ENCODE results near the gene VDR.

The VDR gene

DNA sequence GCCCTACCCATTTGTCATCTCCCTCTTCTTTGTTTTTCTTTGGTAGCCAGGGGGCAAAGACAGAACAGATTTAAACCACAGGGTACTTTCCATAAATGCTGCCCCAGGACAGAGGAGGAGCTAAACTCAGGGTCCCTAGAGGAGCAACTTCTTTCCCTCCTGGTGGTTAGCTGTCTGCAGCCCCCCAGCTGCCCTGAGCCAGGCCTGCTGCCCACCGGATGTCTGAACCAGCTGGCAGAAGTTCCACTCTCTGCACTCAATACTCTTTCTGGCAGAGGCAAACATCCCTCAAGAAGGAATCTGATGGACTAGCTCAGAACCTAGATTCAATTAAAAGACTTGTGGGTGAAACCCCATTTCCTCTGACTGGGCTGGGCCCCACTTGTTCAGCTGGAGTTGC is 10.7 kb downstream of the VDR start:
- Histone ChIP-seq H3K9me2 (replicated peaks; ENCODE audit: low read depth, low read length) (no peaks in the 10 kb centered on the region), H4K20me1 (ENCODE audit: insufficient read depth, low read length, poor library complexity, severe bottlenecking) (no peaks in the 10 kb centered on the region), H2AFZ (ENCODE audit: low read length) (no peak overlapping the region), H3K9me3 (ENCODE audit: insufficient read depth, low read depth, low read length) (no peaks in the 10 kb centered on the region), H3F3A (ENCODE audit: low read depth) (no peaks in the 10 kb centered on the region), H3K4me1 (ENCODE audit: insufficient read depth, low read length, poor library complexity, severe bottlenecking) (peaks cover 8% of the 10 kb centered on the region), H3K79me2 (ENCODE audit: insufficient read depth, low read length) (no peaks in the 10 kb centered on the region), H3K9ac (ENCODE audit: low read depth, low read length, poor library complexity, severe bottlenecking) (no peak overlapping the region), H3K27me3 (ENCODE audit: insufficient read depth, low read length, poor library complexity, severe bottlenecking) (no peaks in the 10 kb centered on the region), H3K4me3 (ENCODE audit: low read length, poor library complexity, severe bottlenecking) (no peak overlapping the region), H3K4me2 (ENCODE audit: low read depth, low read length, poor library complexity, severe bottlenecking) (no peak overlapping the region), H3K36me3 (ENCODE audit: insufficient read depth, low read length) (no peaks in the 10 kb centered on the region)
- no peak for TF ChIP-seq EZH2phosphoT487 (IDR thresholded peaks at IDR 0.05; ENCODE audit: borderline replicate concordance)
- TF ChIP-seq, protein P1, sequence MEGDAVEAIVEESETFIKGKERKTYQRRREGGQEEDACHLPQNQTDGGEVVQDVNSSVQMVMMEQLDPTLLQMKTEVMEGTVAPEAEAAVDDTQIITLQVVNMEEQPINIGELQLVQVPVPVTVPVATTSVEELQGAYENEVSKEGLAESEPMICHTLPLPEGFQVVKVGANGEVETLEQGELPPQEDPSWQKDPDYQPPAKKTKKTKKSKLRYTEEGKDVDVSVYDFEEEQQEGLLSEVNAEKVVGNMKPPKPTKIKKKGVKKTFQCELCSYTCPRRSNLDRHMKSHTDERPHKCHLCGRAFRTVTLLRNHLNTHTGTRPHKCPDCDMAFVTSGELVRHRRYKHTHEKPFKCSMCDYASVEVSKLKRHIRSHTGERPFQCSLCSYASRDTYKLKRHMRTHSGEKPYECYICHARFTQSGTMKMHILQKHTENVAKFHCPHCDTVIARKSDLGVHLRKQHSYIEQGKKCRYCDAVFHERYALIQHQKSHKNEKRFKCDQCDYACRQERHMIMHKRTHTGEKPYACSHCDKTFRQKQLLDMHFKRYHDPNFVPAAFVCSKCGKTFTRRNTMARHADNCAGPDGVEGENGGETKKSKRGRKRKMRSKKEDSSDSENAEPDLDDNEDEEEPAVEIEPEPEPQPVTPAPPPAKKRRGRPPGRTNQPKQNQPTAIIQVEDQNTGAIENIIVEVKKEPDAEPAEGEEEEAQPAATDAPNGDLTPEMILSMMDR (conservative IDR thresholded peaks at IDR 0.05; ENCODE audit: low read length), result no peak

DNA sequence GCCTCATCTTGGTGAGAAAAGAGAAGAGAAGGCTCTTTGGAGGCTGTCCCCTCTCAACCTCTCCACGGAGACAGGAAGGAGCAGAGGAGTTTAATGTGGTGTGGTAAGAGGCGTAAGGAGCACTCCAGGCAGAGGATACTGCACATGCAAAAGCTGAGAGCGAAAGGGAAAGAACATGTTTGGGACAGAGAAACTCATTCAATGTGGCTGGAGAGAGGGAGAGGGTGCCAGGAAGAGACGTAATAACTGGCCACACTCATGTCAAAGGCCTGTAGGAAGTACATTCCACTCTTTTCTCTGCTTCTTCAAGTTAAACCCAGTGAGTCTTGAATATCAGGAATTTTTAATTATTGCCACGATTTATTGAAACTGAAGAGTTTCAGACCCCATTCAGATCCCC is 12.0 kb downstream of the VDR start:
- Histone ChIP-seq H3K4me1 (ENCODE audit: insufficient read depth, low read length, poor library complexity, severe bottlenecking) (peaks cover 8% of the 10 kb centered on the region), H3K9me2 (replicated peaks; ENCODE audit: low read depth, low read length) (no peaks in the 10 kb centered on the region), H3K27me3 (ENCODE audit: insufficient read depth, low read length, poor library complexity, severe bottlenecking) (no peaks in the 10 kb centered on the region), H3K4me2 (ENCODE audit: low read depth, low read length, poor library complexity, severe bottlenecking) (no peak overlapping the region), H3K4me3 (ENCODE audit: low read length, poor library complexity, severe bottlenecking) (no peak overlapping the region), H3K9me3 (ENCODE audit: insufficient read depth, low read depth, low read length) (no peaks in the 10 kb centered on the region), H3K36me3 (ENCODE audit: insufficient read depth, low read length) (no peaks in the 10 kb centered on the region), H4K20me1 (ENCODE audit: insufficient read depth, low read length, poor library complexity, severe bottlenecking) (no peaks in the 10 kb centered on the region), H3K9ac (ENCODE audit: low read depth, low read length, poor library complexity, severe bottlenecking) (no peak overlapping the region), H3F3A (ENCODE audit: low read depth) (no peaks in the 10 kb centered on the region), H2AFZ (ENCODE audit: low read length) (no peak overlapping the region), H3K79me2 (ENCODE audit: insufficient read depth, low read length) (no peaks in the 10 kb centered on the region)
- TF ChIP-seq EZH2phosphoT487 (IDR thresholded peaks at IDR 0.05; ENCODE audit: borderline replicate concordance), result no peak
- TF ChIP-seq, protein P1 (conservative IDR thresholded peaks at IDR 0.05; ENCODE audit: low read length), result no peak

DNA sequence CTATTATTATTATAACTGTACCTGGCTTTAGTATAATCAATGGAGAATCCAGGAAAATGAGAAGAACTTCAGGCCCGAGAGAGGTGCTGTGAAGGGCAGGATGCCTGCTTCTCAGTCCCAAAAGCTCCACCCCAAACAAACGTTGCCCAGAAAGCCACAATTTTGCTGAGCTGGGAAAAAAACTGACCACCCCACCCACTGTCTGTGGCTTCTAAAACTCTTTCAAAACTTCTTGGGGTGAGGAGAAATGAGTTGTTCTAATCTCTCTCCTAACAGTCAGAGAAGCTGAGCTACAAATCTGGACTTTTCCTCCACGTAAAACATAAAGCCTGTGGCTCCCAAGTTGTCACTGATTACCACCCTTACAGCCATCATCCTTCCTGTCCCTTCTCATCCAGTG is 13.4 kb downstream of the VDR start:
- no peak overlapping the region for H3K9ac ChIP-seq (ENCODE audit: low read depth, low read length, poor library complexity, severe bottlenecking)
- peaks cover 8% of the 10 kb centered on the region for H3K4me1 ChIP-seq (ENCODE audit: insufficient read depth, low read length, poor library complexity, severe bottlenecking)
- TF ChIP-seq, protein P1 (conservative IDR thresholded peaks at IDR 0.05; ENCODE audit: low read length), result no peak
- TF ChIP-seq EZH2phosphoT487 (IDR thresholded peaks at IDR 0.05; ENCODE audit: borderline replicate concordance), result no peak
- H2AFZ ChIP-seq (ENCODE audit: low read length), result no peak overlapping the region
- H3K4me3 ChIP-seq (ENCODE audit: low read length, poor library complexity, severe bottlenecking), result no peak overlapping the region
- H3F3A ChIP-seq (ENCODE audit: low read depth), result no peaks in the 10 kb centered on the region
- no peaks in the 10 kb centered on the region for H3K36me3 ChIP-seq (ENCODE audit: insufficient read depth, low read length)
- H3K9me3 ChIP-seq (ENCODE audit: insufficient read depth, low read depth, low read length), result no peaks in the 10 kb centered on the region
- H3K27me3 ChIP-seq (ENCODE audit: insufficient read depth, low read length, poor library complexity, severe bottlenecking), result no peaks in the 10 kb centered on the region
- H3K9me2 ChIP-seq (replicated peaks; ENCODE audit: low read depth, low read length), result no peaks in the 10 kb centered on the region
- no peak overlapping the region for H3K4me2 ChIP-seq (ENCODE audit: low read depth, low read length, poor library complexity, severe bottlenecking)
- no peaks in the 10 kb centered on the region for H3K79me2 ChIP-seq (ENCODE audit: insufficient read depth, low read length)
- H4K20me1 ChIP-seq (ENCODE audit: insufficient read depth, low read length, poor library complexity, severe bottlenecking), result no peaks in the 10 kb centered on the region

Data from Loucy (cell line).